HG03457 (cell line): ENCODE results near the gene FOXL2.
A peak's percentile ranks its signal among the peaks of the same experiment; 100 is the strongest.
"Not testable (repeated sequence)": the region's sequence is repeated elsewhere in the genome, so short reads cannot be mapped to it uniquely, and the experiment has no call there.

Experiments
- ATAC-seq: cut with Tn5 transposase; IDR thresholded peaks from one replicate; pipeline ENCODE4 v1.9.1; 2021; ENCODE audit warnings: moderate number of reproducible peaks; ENCODE audit not compliant: unreplicated experiment

FOXL2 gene

DNA sequence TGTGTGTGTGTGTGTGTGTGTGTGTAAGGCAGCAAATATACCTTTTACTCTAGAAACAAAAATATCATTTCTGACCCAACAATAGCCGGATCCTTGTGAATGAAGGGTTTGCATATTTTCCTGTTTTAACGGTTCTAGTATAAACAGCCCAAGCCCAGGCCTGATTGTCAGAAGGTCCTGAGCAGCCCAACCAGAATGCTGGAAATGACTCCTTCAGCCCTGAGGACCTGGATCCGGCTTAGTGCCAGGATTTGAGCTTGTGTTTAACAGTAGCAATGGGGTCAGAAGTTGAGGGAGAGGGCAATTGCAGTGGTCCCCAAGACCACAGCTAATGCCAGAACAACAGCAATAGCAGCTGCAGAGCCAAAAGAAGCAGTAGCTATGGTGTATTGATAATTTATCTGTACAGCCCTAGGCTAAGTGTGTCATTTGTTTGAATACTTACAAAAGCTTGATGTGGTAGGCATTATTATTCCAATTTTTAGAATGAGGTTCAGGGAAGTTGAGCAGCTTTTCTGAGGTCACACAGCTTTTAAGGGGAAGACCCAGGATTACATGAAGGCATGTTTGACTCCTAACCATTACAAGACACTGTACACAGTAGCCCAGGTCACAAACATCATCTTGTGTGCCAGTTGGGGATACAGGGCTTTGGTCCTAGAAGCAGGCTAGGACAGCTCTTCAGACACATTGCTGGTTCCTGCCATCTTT, 12.8 kb downstream of the FOXL2 start:
- no peak for ATAC-seq

DNA sequence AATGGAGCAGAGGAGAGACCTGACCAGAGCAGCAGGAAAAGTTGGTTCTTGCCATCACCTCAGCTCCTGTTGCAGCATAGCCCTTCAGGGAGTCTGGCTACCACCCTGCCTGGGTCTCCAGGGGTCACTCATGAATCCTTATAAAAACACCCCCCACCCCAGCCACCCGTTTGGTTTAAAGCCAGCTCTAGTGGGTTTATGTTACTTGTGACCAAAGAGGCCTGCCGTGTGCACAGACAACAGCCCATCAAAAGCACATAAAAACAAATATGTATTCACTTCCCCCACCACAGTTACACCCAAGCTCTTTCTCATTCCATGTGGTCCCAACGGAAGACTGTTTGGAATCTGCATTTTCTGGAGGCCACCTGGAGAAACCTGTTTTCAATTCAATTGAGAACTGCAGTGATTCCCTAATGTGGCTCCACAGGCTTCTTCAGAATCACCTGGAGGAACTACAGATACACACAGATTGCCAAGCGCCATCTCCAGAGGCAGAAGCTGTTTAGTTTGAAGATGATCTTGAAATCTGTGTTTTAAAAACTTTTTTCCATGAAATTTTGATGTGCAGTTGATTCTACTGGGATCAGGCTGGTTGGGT, 13.8 kb downstream of the FOXL2 start:
- no peak for ATAC-seq

DNA sequence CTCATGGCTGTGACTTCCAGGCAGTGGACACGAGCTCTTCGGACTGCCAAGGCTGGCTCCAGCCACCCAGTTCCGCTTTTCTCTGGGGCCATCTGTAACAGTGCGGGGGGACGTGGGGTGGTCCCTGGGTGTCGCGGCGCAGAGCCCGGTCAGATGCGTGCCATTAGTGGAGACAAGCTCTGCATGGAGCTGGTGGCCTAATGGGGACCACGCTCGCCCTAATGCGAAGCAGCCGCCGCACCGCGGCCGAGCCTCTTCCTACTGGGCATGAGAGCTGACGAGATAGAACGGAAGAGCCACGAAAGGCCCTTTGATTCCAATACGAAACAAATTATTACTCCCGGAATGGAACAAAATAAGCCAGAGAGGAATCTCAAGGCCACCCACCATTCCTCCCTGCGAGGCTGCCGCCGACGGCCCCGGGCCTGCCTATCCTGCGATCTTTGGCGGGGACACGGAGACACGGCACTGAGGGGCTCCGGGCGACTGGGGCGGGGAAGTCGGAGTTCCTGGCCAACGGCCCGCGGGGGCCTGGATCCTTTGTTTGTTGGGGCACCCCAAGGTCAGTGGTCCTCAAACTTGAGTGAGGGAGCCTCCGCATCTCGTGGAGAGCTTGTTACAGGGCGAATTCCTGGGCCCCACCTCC, 18.1 kb downstream of the FOXL2 start:
- no peak for ATAC-seq

DNA sequence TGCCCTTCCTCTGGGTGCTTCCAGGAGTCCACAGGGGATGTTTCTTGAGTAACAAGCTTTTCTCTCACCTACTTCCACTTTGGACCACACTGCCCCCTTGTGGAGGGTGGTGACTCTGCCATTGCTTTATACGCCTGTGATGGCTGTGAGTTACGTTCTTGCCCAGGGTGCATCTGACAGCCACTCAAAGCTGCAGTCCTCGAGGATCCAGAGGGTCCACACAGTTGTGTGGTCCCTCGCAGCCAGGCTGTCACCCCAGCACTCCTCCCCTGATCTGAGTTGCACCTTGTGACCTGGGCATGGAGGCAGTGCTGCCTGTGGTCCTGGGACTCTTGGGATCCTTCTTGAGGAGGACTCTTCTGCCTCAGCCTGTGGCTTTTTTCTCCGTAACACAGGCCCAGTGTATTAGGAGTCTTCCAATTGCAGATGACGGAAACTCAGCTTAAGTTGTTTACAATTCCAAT, 23.4 kb downstream of the FOXL2 start:
- ATAC-seq = peak; percentile 62

- ATAC-seq = not testable (repeated sequence)
Observed at GRCh38 chr3:138922400-138922799, 24.5 kb downstream of the FOXL2 start.

- ATAC-seq = no peak
Observed at GRCh38 chr3:138921316-138922292, 25.3 kb downstream of the FOXL2 start.

DNA sequence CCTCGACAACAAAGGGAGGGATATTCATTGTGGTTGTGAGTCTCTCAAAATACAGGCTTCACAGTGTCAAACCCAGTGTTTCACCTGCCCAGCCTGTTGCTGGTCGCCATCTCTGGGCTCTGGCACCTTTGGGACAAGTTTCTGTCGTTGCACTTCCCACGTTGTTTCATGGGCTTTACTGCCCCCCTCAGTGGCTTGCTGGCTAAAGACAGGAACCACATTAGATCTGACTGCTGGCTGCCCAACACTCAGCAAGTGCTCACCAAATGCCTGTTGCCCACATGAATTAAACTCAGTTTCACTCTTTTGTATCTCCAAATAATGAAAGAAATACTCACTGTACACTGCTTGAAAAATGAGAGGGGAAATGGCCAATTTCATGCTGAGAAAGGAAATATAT, 27.6 kb downstream of the FOXL2 start:
- ATAC-seq = no peak

GRCh38 chr3:138916824-138917223, 30.1 kb downstream of the FOXL2 start:
- no peak for ATAC-seq

DNA sequence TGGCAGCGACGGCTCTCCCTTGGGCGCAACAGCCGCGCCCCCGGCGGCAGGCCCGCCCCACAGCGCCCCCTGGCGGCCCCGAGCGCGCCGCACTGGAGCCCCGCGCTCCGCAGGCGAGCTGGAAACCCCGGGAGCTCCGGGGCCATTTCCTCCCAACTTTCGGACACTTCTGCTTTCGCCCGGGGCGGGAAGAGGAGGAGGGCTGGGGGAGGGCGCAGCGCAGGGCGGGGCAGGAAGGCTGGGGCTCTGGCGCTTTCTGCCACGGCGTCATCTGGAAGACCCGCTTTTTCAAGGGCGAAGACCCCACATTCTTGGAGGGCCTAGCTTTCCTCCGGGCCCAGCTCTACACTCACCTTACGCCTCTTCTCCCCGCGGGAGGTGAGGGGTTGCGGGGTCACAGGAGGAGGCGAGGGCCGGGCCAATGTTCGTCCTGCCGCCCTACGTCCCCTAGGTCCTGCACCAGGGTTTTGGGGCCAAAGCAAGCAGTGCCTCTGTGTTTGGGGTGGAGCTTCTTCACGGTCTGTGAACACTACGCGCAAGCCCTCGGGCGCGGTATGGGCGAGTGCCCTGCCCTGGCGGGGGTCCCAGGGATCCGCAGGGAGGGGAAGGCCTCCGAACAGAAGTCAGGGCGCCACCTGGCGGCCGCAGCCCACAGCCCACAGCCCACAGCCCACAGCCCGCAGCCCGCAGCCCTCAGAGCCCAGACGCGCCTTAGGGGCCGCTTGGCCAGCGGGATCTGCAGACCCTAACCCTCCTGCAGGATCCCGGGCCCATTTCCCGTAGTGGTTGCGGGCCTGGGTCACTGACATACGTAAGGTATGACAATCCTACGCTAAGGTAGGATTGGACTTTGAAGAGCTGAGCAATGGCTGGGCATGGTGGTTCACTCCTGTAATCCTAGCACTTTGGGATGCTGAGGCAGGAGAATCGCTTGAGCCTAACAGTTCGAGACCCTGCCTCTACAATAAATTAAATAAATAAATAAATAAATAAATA, 31.1 kb downstream of the FOXL2 start:
- ATAC-seq = peak; percentile 66

GRCh38 chr3:138914870-138915502, 32.0 kb downstream of the FOXL2 start:
- peak; percentile 14 for ATAC-seq

DNA sequence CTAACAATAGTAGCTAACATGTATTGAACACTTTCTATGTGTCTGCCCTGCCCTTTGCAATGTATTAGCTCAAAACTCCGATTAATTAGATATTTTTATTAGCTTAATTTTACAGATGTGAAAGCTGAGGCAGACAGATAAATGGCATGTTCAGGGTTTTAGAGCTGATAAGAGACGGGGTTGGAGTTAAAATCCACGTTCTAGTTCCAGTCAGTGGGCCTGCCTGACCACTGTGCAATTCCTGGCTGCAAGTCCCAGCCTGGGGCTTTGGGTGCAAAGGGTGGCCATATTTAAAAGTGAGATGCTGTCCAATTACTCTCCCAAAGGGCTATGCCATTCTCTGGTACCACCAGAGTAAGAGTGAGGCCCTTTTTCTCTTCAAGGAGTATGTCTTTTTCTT, 33.2 kb downstream of the FOXL2 start:
- ATAC-seq = no peak

GRCh38 chr3:138912237-138912636, 34.7 kb downstream of the FOXL2 start:
- no peak for ATAC-seq

GRCh38 chr3:138911621-138912020, 35.3 kb downstream of the FOXL2 start:
- ATAC-seq = no peak

GRCh38 chr3:138909904-138910303, 37.0 kb downstream of the FOXL2 start:
- no peak for ATAC-seq

DNA sequence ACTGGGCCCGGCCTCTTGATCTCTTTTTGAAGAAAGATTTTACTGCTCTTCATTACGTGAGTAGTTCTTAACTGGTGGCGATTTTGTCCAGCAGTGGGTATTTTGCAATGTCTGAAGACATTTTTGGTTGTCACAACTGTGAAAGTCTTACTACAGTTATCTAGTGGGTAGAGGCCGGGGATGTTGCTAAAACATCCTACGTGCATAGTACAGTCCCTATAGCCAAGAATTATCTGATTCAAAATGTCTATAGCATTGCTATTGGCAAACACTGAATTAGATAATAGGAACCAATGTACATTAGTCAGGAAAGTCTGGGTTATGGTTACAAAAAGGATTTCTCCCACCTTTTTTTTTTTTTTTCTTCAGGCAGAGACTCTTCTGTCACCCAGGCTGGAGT, 38.1 kb downstream of the FOXL2 start:
- ATAC-seq = no peak

DNA sequence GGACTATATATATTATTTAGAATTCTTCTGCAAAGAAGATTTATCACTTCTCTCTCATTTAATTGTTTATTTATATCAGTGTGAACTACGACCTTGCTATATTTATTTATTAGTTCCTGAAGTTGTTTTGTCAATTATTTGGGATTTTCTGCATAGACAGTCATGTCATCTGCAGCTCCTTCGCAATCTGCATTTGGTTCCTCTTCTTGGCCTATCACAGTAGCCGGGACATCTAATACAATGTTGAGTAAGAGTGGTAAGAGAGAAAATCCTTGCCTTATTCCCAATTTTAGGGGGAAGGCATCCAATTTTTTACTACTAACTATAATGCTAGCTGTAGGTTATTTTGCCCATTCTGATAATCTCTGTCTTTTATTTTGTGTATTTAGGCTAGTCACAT, 39.4 kb downstream of the FOXL2 start:
- ATAC-seq = no peak

DNA sequence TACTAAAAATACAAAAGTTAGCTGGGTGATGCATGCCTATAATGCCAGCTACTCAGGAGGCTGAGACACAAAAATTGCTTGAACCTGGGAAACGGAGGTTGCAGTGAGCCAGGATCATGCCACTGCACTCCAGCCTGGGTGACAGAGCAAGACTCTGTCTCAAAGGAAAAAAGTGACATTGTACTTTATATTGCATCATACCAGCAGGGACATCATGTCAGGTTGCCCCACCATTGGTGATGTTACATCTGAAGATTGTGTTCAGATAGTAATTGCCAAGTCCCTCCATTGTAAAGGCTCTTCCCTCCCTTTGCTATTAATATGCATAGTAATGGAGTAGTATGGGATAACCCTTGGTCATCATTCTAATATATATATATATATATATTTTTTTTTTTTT, 44.8 kb downstream of the FOXL2 start:
- no peak for ATAC-seq

- no peak for ATAC-seq
Observed at GRCh38 chr3:138901567-138901966, 45.4 kb downstream of the FOXL2 start.

- no peak for ATAC-seq
Observed at GRCh38 chr3:138899351-138899991, 47.5 kb downstream of the FOXL2 start.
